DND-41 (cell line): Measurements from ENCODE around the gene EIF3I.

Experiments
- CTCF ChIP-seq: IDR thresholded peaks from 2 replicates; pipeline ENCODE4 v1.5.1; 2012; ENCODE audit warnings: borderline replicate concordance, low read length, moderate library complexity, mild to moderate bottlenecking; ENCODE audit not compliant: poor library complexity, severe bottlenecking; ENCODE audit errors: extremely low read depth
- EZH2 ChIP-seq: IDR thresholded peaks from 3 replicates; pipeline ENCODE4 v1.6.1; 2012; ENCODE audit warnings: borderline replicate concordance, low read depth, mild to moderate bottlenecking, moderate library complexity, low read length, inconsistent platforms; ENCODE audit not compliant: severe bottlenecking

GRCh38 chr1:32198237-32199042, 23.8 kb upstream of the EIF3I start:
- TF ChIP-seq CTCF (no peak), EZH2 (no peak)
